GM12865 (cell line): ENCODE measurements around the gene SMIM22.

Experiments
- DNase-seq: peaks from one replicate; pipeline ENCODE4 v3.0.0; 2010; ENCODE audit warnings: low read depth
- H3K4me3 ChIP-seq: 2 replicates; pipeline ENCODE4 v1.5.1; 2011; ENCODE audit warnings: mild to moderate bottlenecking, low read depth, low read length, control low read depth
- TF ChIP-seq, protein P1 (sequence below): IDR thresholded peaks from 2 replicates; pipeline ENCODE4 v1.5.1; 2011; ENCODE audit warnings: low read length, control low read depth, low read depth, inconsistent platforms; ENCODE audit not compliant: insufficient read depth; ENCODE audit errors: missing control alignments

Gene SMIM22

DNA sequence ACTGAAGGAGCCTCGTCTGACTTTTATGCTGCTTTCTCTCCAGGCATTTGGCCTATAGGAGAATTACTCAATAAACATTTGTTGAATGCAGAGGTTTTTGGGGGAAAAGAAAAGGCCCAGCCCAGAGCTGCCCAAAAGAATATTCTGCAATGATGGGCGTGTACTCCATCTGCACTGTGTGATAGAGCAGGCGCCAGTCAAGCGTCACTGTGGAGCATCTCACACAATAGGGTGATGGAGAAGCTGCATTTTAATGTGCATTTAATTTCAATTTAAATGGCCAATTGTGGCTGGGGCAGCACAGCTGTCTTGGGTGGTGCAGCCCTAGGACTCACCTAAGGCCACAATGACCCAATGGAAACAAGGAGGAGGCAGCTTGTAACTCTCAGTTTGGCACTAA, 31.4 kb downstream of the SMIM22 start:
- H3K4me3 ChIP-seq = no peak overlapping the region
- DNase-seq = no peak
- TF ChIP-seq, protein P1, sequence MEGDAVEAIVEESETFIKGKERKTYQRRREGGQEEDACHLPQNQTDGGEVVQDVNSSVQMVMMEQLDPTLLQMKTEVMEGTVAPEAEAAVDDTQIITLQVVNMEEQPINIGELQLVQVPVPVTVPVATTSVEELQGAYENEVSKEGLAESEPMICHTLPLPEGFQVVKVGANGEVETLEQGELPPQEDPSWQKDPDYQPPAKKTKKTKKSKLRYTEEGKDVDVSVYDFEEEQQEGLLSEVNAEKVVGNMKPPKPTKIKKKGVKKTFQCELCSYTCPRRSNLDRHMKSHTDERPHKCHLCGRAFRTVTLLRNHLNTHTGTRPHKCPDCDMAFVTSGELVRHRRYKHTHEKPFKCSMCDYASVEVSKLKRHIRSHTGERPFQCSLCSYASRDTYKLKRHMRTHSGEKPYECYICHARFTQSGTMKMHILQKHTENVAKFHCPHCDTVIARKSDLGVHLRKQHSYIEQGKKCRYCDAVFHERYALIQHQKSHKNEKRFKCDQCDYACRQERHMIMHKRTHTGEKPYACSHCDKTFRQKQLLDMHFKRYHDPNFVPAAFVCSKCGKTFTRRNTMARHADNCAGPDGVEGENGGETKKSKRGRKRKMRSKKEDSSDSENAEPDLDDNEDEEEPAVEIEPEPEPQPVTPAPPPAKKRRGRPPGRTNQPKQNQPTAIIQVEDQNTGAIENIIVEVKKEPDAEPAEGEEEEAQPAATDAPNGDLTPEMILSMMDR = no peak

DNA sequence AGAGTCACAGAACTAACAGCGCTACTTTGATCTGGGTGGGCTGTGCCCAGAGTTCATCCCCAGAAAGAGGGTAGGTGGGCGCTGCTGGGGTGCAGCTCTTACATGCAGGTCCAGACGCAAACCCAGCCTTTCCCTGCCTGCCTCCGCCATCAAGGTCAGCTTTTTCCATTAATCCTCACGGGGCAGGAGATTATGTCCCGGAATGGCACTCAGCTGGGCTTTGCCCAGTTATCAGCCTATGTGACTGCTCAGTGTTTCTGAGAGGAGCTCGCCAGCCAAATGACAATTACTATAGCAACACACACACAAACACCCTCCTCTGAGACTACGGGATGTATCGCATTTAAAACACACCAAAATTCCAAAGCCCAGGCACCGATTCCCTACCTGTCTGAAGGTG, 31.8 kb downstream of the SMIM22 start:
- TF ChIP-seq, protein P1 = no peak
- no peak for DNase-seq
- no peak overlapping the region for H3K4me3 ChIP-seq

DNA sequence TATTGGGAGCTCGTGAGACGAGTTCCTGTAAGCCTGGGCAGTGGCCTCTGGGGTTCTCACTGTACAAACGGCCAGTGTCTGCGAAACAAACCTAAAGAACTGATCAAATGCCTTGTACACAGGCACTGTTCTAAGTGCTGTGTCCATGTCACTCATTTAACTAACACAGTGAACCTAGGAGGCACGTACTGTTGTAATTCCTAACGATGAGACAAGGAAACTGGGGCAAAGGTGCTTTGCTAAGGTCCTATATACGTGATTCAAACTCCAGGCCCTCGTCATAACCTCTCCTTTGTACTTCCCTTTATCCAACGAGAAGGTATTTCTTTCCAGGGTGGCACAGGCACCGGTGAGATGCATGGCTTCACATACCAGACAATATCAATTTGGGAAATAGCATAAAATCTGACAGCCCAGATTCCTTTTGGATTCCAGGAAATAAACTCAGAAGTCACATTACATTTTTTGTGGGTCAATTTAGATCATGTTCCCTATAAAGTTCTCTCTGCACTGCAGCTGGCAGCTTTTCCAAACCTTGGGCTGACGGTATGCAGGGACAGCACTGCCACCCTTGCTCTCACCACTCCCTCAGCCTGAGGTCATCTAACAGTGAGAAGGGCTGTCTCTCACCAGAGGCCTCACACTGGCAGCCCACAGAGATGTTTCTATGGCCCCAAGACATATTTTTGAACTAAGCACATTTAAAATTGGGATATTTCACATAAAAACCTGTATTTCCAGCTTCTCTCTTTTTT, 33.6 kb downstream of the SMIM22 start:
- TF ChIP-seq, protein P1 = no peak
- no peak overlapping the region for H3K4me3 ChIP-seq
- DNase-seq = no peak

DNA sequence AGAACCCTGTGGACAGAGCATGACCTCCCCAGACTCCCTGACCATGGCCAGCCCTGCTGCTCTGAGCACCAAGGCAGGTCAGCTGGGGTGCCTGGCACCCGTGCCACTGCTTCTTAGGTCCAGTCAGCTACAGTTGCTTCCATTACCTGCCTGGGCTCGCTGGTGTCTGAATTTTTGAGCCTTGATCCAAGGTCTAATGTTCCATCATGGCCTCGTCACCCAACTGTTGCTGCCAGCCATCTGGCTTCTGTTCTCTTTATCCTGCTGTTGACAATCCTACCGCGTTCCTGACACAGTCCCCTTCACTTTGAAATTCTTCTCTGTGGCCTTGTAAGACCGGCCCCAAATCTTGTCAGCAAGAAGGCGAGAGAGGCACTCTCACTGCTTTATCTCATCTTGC, 35.2 kb downstream of the SMIM22 start:
- H3K4me3 ChIP-seq = no peak overlapping the region
- TF ChIP-seq, protein P1 = no peak
- DNase-seq = no peak

DNA sequence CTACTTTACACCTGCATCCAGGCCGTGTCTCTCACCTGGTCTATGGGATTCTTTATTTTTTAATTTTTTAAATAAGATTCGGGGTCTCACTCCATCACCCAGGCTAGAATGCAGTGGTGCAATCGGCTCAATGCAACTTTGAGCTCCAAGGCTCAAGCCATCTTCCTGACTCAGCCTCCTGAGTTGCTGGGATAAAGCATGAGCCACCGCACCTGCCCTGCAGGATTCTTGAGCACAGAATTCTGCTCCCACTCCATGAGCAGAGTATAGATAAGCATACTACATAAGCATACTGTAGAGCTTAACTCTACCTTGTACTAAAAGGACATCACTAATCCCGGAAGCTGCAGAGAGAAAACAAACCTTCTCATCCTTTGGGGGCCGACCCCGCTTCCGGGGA, 36.4 kb downstream of the SMIM22 start:
- no peak overlapping the region for H3K4me3 ChIP-seq
- TF ChIP-seq, protein P1 = no peak
- DNase-seq = no peak

DNA sequence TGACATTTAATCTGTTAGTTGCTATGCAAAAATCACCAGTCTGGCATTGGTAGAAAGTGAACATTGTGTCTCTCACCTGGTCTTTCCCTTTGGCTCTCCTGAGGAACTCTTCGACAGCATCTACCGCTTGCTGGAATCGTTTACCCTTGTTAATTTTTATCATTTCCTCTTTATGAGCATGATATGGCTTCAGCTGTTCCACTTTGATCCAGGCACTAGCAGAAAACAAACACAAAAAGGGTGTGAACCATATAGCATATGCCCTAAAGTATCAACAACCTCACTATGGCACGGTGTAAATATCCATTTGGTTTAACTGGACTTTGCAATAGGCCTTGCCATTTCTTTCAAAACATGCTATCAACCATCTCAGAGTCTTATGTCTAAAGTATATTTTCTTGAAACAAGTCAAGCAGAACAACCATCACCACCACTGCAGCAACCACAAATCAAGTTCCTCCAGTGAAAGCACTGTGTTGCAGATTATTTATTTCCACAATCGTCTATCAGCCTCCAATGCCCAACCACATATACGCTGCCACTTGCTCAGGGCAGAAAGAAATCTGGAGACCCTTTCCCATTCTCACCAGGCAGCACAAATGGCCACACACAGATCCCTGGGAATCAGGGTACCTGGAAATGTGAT, 37.7 kb downstream of the SMIM22 start:
- H3K4me3 ChIP-seq = no peak overlapping the region
- no peak for DNase-seq
- TF ChIP-seq, protein P1 = no peak

DNA sequence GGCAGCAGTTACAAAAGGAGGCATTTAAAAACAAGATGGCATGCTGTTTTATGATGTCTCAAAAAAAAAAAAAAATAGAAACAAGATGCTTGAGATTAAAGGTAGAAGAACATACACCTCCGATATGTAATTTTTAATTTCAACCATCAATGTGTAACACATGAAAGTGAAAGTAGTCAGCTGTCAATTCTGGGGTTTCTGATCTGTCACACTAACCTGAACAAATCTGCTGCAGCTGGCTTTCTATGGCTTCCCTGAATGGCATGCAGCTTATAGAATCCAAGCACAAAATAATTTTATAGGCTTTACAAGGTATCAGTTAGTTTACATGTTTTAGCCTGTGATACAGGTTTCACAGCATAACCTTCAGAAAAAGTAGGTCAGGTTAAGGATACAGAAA, 38.4 kb downstream of the SMIM22 start:
- no peak overlapping the region for H3K4me3 ChIP-seq
- DNase-seq = no peak
- TF ChIP-seq, protein P1 = no peak
